Activated effector memory CD4-positive, alpha-beta T cell treated with Interleukin-2 at 50 U/mL for 16 hours (primary cell): ENCODE results near the gene TSPAN14.
A peak's percentile ranks its signal among the peaks of the same experiment; 100 is the strongest.
"Not testable (repeated sequence)": the region's sequence is repeated elsewhere in the genome, so short reads cannot be mapped to it uniquely, and the experiment has no call there.

Experiments used
- DNase-seq: peaks from one replicate; pipeline ENCODE4 v3.0.0-alpha.2; 2020

TSPAN14 gene, protein sequence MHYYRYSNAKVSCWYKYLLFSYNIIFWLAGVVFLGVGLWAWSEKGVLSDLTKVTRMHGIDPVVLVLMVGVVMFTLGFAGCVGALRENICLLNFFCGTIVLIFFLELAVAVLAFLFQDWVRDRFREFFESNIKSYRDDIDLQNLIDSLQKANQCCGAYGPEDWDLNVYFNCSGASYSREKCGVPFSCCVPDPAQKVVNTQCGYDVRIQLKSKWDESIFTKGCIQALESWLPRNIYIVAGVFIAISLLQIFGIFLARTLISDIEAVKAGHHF

DNA sequence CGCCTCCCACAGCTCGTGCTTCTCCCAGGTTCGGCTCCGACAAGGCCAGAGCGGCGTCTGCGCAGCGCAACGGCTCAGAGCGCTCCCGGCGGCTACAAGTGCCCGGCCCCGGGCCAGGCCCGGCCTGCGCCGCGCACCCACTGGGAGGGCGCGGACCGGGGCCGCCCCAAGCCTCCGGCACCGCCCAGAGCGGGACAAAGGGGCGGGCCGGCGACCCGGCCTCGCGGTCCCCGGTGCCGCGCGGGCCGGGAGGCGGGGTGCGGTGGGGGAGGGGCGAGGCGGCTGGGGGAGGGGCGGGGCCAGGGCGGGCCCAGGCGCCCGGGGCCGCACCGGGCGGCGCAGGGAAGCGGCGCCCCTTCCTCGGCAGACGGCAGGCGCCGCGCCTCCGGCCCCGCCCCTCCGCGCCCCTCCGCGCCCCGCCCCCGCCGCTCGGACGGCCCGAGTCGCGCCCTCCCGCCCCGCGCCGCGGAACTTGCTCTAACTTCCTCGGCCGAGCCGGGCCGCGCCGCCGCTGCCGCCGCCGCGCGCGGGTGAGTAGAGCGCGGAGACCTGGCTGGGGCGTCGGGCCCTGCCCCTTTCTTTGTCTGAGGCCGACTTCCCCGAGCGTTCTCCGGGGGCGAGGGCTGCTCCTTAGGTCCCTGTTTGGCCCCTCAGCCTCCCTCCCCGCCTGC lies at the start of gene TSPAN14:
TSS of gene TSPAN14 (plus strand) at position 469 of the 671 bp plus-strand sequence. CDS start 34,924 bp downstream, outside the sequence.
- DNase-seq, result peak; percentile 71

DNA sequence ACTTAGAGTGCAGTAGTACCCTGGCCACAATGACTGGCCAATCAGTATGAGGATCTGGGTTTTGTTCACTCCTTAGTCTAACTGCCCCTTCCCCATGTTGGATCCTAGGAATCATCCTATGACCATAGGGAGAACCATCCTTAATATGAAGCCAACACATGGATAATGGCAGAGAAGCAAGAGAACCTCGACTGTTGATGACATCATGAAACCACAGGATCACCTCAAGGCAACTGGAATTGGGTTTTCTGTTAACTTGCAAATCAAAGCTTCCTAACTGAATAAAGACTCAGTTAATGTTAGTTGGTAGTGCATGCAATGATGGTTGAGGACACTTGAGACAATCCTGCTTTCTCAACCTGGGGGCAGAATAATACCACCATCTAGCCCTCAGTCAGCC lies 49.1 kb upstream of the TSPAN14 start:
- DNase-seq, result no peak

DNA sequence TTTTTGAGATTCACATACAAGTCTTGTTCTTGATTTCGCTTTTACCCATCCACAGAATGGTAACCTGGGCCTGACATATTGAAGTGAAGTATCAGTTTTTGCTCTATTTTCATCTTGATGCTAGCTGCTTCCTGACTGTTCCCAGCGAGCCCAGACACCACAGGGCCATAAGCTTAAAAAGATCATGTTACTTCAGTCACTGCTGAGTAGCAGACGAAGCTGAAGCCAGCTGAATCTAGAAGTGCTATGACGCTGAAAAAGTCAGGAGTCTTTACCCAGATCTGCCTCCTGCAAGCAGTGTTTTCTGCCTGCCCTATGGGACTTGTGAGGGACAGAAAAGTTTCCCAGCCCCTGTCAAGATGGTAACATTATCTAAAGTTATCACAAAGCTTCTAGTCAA lies 48.5 kb upstream of the TSPAN14 start:
- no peak for DNase-seq

DNA sequence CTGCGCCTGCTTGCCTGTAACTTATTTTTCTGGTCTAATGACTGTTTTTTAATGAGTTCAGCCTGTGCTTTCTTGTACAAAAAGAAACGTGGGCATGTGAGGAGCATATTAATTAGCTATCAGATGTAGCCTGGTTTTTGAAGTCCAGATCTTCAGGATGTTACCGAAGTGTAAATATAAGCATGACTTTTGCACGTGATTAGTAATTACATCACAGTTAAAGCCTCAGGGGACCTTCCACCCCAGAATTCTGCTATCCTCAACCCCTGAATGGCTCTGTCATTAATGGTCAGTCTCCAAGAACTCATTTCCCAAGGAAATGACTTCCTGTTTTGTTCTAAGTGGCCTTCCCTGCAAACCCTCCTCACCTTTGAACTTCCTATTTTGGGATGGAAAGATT lies 47.9 kb upstream of the TSPAN14 start:
- no peak for DNase-seq

DNA sequence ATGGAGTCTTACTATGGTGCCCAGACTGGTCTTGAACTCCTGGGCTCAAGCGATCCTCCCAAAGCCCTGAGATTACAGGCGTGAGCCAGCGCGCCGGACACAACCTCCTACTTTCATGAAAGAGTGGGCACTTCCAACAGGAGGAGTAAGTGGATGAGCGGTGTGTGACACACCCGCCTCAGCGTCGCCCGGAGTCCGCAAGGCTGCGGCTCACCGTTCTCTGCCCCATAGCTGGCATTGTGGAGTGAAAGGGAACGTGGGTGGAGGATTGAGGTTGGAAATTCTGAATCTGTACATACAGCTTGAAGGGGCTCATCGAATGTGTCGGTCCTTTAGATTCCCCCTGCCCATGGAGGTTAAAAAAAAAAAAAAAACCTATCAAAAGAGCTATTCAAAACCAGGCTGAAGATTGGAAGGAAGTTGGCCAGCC lies 46.3 kb upstream of the TSPAN14 start:
- DNase-seq, result no peak

DNA sequence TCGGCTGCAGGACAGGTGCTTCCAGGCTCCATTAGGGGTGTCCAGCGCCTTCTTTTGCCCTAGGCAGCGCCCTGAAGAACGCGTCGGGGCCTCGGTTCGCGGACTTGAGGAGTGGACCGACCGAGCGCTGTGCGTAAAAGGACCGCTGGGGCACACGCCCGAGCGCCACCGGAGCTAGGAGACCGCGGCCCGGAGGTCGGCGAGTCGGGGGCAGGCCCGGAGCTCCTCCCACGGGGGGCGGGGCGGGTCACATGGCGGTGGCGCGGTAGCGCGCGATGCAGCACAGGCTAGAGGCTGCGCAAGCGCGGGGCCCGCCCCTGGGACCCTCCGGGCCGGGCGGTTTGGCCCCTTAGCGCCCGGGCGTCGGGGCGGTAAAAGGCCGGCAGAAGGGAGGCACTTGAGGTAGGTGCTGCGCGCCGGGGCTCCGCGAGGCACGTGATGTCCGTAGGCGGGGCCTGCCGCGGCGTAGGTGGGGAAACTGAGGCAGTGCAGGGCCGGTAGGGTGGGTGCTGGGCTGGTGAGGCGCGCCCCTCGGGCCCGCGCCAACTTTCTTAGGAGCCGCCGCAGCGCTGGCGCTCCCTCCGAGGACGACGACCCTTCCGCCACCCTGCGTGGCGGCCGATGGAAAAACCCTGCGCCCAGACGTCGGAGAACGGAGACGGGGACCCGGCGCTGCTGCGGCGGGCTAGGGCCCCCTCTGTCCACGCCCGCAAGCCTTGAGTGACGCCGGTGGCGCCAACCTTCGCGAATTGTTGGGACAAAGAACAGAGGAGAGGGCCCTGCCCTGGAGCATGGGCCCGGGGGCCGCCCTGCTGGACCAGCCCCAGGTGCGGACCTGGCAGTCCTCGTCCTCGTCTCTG lies 45.6 kb upstream of the TSPAN14 start, which contains the start of gene PRXL2A:
TSS of gene PRXL2A (plus strand) at position 310 of the 860 bp plus-strand sequence. CDS start 11,917 bp downstream, outside the sequence.
- DNase-seq, result peak; percentile 65

DNA sequence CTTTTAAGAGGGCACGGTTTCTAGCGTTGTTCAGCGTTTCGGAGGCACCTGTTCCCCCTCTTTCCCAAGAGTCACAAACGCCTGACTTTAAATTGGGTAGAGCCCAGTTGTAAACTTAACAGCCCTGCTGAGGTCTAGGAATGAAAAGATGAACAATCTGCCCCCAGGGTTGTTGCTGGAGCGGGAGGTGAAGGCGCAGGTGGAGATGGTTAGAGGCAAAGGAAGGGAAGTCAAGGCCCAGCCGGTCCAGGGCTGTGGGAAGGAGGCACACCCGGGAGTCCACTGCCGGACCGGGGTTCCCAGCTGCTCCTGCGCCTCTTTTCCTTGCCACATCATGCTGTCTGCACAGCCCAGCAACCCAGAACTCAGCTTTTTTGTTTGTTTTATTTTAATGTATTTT lies 45.0 kb upstream of the TSPAN14 start:
- DNase-seq, result no peak

DNA sequence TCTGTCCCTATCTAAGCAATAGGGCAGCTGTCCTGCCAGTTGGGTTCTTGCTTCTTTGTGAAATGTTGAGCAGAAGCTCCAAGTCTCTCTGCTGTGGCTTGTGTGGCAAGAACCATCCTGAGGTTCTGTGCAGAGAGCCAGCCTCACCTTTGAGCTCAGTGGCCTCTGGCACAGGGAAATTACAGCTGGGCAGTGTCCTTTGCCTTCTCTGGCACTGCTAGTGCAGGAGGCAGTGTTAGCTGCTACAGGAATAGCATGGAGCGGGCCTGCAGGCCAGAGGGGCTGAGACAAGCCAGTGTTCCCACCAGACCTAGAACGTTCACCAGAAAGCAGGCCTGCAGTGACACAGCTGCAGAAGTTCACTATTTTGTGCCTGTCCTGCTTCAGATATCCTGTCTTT lies 44.0 kb upstream of the TSPAN14 start:
- no peak for DNase-seq

DNA sequence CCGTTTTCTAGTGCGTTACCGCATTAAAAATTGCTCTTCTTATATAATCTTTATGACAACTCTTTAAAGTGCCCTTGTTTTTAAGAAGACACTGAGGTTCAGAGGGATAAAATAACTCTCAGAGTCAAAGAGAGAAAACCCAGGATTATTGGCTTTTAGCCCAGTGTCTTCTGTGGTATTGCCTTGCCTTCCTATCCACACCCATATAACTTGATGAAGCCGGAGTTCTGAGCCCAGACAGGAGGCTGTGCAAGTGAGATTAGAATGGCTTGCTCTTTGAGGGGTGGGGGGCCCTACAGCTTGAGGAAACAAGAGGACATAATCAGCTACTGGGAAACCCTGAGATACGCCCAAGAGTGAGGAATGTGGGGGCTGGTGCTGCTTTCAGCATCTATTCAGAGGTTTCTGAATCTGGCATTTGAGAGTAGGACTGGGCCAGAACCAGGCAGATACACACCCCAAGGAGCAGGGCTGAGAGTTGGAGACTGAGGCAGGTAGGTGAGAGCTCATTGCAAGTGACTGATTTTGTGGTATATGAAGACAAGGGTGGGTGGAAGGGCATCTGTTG lies 43.4 kb upstream of the TSPAN14 start:
- no peak for DNase-seq

DNA sequence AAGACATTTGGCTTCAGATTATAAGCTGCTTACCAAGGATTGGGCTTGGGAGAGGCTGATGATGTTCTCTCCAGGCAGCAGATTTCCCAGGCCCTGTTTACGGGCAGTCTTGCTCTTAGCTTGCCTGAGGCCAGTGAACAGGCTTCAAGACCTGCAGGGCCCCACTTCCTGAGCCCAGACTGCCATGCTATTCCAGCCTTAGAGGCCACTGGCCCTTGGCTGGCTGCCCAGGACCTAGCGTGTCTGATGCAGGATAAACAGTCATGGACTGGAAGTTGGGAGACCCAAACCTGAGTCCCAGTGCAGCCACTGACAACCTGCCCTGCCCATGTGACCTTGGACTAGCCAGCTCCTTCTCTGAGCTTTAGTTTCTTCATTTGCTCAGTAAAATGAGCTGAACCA lies 42.8 kb upstream of the TSPAN14 start:
- no peak for DNase-seq

DNA sequence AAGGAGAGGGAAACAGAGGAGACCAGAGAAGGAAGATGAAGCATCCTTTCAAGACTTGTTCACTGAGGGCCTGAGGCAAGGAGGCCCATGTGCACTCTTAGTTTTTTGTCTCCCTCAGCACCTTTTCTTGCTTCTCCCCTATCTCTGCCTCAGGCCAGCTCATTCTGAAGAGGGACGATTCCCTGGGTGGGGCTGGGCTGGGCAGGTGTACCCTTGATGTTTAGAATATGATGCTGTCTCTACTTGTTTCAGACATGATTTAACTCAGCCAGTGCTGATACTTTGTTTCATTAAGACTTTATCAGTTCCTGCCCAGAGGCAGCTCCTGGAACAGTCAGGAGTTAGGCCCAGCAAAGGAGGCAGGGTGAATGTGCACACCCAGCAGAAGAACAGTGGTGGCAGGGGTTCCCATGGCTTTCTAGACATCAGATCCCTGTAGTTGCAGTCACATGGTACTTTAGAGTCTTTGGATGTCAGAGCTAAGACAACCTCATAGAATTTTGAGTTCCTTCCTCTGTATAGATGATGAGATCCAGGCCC lies 42.4 kb upstream of the TSPAN14 start:
- DNase-seq, result no peak

DNA sequence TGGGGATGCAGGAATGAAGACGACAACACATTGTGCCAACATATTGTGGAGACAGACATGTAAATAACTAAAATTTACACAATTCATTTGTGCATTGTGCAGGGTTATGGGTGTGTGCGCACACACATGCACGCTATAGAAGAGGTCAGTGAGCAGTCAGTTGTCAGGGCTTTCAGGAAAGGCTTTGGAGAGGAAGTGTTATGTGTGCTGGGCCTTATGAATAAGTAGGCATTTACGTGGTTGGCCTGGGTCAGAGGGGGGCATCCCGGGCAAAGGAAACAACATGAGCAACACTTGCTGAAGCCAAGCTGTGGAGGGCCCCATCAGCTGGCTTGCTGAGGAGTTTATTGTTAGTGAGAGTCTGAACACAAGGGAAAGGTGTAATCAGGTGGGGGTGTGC lies 41.6 kb upstream of the TSPAN14 start:
- DNase-seq, result no peak

DNA sequence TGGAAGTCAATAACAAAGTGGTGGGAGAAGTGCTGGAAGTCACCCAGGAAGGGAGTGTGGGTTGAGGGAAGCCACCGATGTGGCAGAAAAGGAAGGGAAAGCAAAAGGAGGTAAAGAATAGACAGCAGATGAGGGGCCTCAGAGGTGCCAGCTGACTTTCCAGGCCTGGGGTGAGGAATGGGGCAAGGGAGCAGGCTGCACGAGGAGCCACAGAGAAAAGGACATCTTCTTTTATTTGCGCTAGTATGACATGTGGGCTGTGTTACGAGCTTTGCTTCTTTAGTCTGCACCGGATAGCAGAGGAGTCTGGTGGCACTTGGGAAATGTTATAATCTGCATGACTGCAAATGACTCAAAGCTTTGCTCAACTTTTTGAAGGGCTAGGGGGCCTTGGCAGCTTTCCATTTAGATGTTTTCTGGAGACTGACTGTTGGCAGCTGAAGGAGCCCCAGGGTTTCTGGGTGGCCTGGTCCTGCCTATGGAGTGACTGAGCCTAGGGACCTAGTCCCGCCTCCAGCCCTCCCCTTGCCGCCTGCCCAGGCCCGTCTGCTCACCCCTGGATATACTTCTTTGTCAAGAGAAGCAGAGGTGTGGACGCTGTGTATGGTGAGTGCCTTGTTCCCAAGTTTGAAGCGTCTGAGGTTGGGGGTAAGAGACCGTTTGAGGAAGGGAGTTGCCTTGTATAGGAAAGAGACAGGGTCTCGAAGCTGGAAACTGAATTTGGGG lies 40.7 kb upstream of the TSPAN14 start:
- no peak for DNase-seq

DNA sequence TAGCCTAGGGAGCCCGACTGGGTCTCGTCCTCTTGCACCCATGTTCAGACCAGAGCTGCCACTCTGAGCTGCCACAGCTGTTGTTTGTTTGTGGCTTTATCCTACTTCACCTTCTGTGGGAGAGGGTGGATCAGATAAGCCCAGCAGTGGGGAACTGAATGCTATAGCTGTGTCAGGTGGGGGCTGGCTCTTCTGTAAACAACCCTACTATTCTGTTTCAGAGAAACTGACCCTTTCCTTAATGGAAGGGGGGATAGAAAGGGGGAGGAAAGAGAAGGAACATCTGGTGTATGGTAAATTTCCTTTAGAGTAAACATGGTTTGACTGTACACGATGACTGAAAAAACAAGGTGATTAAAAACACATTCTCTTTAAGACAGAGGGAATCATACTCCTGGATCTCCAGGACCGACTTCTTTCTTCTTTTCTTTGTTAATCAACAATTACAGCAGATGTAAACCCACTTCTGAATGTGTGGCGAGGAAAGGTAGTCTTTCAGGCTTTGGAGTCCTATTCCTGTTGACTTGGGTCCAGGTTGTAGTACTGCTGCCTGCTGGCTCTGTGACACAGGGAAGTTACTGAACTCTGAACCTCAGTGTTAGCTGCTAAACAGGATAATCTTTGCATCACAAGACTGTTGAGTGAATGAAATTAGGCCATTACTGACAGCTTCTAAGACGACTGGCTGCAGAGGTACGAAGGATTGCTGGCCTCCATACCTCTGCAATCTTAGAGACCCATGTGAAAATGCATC lies 39.8 kb upstream of the TSPAN14 start:
- no peak for DNase-seq

DNA sequence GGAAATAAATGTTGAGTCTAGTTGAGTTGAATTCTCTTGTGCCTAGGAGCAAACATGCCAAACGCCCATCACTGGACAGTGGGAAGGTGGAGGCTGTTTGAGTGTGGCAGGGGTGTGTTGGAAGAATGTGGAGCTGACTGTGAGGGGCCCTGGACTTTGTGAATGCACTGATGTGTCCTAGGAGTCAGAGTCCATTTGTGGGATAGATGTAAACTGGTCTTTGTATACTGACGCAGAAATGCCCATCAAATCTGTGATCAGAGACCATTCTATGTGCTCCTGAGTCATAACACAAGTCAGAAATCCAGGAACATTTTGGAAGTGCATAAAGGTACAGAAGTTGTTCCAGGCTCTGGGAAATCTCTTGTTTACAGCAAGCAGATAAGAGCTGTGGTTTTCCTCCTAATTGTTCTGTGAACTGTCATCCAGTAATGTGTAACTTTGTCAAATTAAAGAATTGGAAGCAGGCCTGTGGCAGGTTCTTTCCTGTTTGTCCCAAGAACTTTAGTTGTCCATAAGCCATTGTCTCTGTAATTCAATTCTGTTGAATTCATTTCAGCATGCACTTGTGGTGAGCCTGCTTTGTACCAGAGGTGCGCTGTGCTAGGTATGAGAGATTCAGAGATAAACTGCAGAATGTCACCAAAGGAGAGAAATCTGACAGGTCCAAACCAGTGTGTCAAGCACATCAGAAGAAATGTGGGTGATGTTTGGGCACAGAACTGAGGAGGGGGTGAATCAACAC lies 38.2 kb upstream of the TSPAN14 start:
- DNase-seq, result no peak

DNA sequence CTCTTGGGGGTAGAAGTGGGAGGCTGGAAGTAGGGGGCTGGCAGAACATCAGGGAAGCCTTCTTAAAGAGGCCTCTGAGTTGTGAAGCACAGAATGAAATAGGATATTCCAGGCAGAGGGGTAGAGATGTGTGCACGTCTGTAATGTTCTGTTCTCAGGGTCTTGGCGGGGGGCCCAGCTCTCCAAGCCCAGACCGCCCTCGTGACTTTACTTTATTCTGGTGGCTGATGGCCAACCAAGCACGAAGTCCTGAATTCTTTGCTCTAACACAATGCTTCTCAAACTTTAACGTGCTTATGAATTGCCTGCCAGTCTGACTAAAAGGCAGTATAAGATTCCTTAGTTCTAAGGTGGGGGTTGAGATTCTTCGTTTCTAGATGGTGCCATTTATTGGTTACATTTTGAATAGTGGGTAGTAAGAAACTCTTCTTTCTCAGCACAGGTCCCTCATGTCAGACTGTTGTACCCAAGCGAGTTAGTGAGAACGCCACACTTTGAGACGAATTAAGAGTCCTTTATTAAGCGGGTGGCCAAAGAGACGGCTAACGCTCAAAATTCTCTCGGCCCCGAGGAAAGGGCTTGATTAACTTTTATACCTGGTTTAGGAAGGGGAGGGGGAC lies 37.5 kb upstream of the TSPAN14 start:
- no peak for DNase-seq

DNA sequence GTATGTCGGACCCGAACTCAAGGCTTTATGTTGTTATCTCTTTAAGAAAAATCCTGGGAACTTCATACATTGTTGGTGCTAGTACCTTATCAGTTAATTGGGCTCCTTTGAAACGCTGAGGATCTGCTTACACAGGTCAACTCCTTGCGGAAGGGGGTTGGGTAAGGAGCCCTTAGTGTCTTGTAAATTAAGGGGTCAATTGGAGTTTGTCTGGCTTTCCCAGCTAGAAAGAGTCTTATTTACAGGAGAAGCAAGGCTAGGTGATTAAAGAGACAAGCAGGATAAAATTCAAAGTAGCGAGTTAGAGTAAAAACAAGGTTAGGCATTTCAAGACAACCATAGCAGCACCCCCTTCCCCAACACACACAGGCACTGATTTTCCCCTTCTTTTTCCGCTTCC lies 36.9 kb upstream of the TSPAN14 start:
- not testable (repeated sequence) for DNase-seq

DNA sequence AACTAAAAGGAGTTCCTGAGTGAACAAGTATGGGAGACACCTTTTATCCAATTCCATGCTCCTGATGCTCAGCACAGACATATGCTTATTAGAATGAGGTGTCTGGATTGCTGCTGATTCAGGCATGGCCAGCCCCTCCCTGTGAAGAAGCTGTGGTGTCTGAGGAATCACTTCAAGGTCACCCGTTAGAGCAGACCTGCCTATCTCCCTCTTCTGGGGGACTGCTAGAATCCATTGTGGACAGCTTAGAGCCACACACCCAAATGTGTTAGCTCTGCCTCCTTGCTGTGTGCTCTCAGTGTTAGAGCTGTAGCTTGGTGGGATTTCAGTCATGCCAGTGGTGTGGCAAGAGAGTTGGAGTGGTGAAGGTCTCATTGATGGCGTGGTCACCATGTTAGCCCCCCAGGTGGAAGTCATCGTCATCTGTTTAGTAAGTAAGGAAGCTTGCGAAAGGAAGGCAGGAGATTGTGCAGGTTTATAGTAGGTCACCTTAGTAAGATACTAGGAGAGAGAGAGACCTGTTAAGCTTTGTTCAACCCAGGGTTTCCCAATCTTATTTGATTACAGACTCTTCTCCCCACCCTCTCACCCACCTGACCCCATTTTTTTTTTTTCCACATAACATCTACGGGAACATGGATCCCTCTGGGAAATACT lies 32.9 kb upstream of the TSPAN14 start:
- no peak for DNase-seq

DNA sequence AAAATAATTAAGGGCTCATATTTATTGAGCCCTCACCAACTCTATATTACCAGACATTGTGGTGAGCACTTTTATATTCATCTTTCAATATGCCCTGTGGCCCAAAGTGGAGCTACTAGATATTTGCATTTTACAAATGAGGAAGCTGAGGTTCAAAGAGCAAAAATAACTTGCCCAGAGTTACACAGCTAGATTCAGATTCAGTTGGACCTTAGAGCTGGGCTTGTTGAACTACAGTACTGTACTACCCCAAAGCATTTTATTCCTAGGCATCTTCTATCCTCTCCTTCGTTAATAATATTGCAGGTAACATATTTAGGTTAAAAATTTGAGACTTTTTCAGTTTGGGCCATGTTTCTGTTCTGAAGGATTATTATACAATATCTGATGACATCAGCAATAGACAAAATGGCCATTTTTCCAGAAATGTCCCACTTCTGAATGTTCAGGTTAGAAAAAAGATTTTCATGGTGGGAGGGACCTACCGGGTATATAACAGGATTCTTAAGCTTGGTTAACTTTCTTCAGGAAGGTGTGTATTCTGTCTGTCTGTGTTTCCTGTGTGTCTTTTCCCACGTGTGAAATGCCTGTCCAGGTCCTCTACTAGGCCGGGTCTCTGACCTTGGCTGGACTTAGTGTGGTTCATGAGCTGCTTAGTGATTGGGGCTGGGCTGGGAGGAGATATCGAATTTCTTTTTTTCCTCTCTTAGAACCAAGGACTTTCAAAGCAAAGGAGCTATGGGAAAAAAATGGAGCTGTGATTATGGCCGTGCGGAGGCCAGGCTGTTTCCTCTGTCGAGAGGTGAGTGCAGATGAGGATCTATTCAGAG lies 32.2 kb upstream of the TSPAN14 start:
- no peak for DNase-seq
